ENCODE results near the gene ARID3A. TPM values are rescaled to one million over a fixed set of nuclear protein-coding genes. Genes with fewer than 3 reads are reported as not detected.

The ARID3A gene
- total and polyA plus RNA-seq, 2 of the 13 experiments (the other 11 are each of a cell fraction or from before 2014, with no cell fraction given) = 71.3 to 77.9 TPM

GRCh38 chr19:945401-946252, 19.8 kb downstream of the ARID3A start (continued):
- TF ChIP-seq REST (IDR thresholded peaks at IDR 0.05; ENCODE audit: borderline replicate concordance in 1 of 2, low read depth in 1 of 2, low read length in 2 of 2) = no peak
- no peak for TF ChIP-seq NRL (CRISPR knock-in tag; IDR thresholded peaks at IDR 0.05; ENCODE audit: borderline replicate concordance)
- TF ChIP-seq DDIT3 (CRISPR knock-in tag; IDR thresholded peaks at IDR 0.05) = no peak
- no peak for TF ChIP-seq FLYWCH1 (CRISPR knock-in tag; IDR thresholded peaks at IDR 0.05)
- TF ChIP-seq ZNF512 (CRISPR knock-in tag; IDR thresholded peaks at IDR 0.05) = no peak
- peak; percentile 56 for TF ChIP-seq HIVEP1 (CRISPR knock-in tag; IDR thresholded peaks at IDR 0.05)
- no peak for TF ChIP-seq ZNF468 (CRISPR knock-in tag; IDR thresholded peaks at IDR 0.05)
- TF ChIP-seq ZNF446 (CRISPR knock-in tag; IDR thresholded peaks at IDR 0.05) = no peak
- no peak for TF ChIP-seq ZNF510 (CRISPR knock-in tag; IDR thresholded peaks at IDR 0.05; ENCODE audit: low read depth)
- TF ChIP-seq SNAI1 (CRISPR knock-in tag; IDR thresholded peaks at IDR 0.05; ENCODE audit: borderline replicate concordance) = no peak
- TF ChIP-seq ISL2 (CRISPR knock-in tag; IDR thresholded peaks at IDR 0.05) = no peak
- TF ChIP-seq TERF1 (CRISPR knock-in tag; IDR thresholded peaks at IDR 0.05) = no peak
- TF ChIP-seq ZBTB33 (CRISPR knock-in tag; IDR thresholded peaks at IDR 0.05) = peak; percentile 79

Measured in HepG2 (cell line).